ENCODE measurements around the gene PPP2R5C.
A peak's percentile ranks its signal among the peaks of the same experiment; 100 is the strongest.
"Not testable (repeated sequence)": the region's sequence is repeated elsewhere in the genome, so short reads cannot be mapped to it uniquely, and the experiment has no call there.

PPP2R5C gene

DNA sequence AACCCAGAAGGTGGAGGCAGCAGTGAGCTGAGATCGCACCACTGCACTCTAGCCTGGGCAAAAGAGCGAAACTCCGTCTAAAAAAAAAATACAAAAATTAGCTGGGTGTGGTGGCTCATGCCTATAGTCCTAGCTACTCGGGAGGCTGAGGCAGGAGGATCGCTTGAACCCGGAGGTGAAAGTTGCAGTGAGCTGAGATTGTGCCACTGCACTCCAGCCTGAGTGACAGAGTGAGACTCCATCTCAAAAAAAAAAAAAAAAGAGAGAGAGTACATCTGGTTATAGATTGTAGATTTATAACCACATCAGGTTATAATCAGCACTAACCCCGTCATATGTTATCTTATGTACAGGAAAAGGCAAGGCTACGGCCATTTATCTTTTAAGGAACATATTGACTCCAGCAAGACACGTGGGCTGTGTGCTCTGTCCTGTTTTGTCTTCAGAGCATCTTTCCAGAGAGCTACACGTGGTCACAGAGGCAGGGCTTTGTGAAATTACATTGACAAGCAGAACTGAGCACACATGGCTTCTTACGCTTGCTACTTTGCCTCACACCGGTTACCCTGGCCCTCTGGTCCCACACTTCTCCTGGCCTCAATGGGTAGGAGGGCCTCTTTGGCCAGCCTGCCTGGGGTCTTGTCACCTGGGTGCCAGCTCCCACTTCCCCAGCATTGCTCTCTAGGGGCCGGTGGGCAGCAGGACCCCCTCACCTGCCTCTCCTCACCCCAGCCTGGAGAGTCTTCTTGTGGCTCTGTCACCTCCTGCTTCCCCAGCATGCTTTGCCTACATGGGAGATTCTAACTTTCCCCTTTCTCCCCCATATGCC is 196.1 kb downstream of the PPP2R5C start:
- no peak for DNase-seq

- DNase-seq = no peak
Observed at GRCh38 chr14:101958418-101959180, 197.1 kb downstream of the PPP2R5C start.

- no peak for DNase-seq
Observed at GRCh38 chr14:101959277-101959676, 197.8 kb downstream of the PPP2R5C start.

DNA sequence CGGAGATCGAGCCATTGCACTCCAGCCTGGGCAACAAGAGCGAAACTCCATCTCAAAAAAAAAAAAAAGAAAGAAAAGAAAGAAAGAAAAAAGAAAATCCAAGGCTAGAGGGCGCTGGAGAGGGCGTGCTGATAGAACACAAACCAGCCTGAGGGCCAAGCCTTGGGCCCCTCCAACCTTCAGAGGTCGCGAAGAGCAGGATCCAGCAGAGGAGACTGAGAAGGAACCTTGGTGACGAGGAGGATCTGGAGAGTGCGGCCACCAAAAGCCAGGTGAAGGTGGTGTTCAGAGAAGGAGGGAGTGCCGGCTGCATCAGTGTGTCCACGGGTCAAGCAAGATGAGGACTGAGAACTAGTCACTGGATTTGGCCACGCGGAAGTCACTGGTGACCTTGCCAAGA is 198.7 kb downstream of the PPP2R5C start:
- DNase-seq = no peak

DNA sequence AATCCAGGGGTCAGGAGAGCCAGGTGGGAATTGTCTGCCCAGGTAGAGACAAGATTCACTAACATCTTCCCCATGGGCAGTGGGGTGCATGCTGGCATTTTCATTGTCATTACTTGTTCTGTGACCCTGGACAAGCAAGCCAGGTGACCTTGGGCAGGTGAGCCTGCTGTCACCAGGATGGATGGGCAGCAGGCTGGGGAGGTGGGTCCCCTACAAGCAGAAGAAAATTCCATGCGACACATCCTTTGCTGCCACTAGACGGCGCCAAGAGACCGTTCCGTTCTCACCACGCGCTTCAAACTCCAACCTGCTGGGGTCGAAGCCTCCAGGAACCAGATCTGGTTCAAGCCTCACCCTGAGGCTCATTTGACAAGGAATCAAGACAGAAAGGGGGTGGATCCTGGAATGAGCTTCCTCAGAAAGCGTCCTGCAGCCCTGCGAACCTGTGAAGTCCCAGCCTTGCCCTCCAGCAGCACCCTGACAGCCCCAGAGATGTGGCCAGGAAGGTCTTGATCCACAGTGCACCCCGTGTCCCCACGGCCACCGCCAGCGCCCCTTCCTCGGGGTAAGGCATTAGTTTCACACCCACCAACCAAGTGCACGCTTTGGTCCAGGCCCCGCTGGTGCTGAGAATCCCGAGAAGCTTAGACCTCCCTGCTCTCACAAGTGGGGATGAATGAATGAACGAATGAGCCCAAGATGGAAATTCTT is 199.7 kb downstream of the PPP2R5C start:
- DNase-seq = peak; percentile 91

GRCh38 chr14:101961746-101962502 is 200.4 kb downstream of the PPP2R5C start:
- no peak for DNase-seq

DNA sequence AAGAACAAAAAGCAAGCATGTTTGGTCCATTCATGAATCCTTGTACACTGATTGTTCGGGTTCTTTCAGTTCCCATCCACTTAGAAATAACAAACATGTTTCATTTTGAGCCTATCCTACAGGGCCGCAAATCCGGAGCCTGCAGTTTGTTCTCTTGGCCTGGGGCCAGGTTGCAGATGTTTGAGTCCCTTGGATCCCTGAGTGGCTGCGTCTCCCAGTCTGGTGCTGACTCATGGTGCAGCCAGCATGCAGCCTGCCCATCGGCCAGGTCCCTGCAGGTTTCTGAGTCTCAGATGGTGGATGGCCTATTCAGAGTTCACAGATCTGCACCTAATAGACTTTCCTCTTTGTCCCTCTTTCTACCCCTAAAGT is 201.0 kb downstream of the PPP2R5C start:
- DNase-seq = peak; percentile 95

DNA sequence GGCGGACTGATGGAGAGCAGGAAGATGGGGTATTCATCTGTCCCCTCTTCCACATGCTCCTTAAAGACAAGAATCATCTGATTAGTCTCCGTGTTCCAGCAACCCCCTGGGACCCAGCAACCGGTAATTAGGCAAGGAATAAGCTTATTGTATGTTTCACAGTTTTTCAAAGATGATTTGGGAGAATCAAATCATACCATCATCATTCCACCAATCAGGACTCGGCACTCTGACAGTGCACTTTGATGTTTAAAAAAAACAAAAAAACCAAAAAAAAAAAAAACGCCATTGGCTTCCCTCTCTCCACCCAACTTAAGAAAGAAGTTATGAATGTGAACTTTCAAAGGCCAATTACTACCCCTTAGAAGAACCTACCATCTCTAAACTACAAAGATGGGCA is 201.5 kb downstream of the PPP2R5C start:
- DNase-seq = peak; percentile 90

DNA sequence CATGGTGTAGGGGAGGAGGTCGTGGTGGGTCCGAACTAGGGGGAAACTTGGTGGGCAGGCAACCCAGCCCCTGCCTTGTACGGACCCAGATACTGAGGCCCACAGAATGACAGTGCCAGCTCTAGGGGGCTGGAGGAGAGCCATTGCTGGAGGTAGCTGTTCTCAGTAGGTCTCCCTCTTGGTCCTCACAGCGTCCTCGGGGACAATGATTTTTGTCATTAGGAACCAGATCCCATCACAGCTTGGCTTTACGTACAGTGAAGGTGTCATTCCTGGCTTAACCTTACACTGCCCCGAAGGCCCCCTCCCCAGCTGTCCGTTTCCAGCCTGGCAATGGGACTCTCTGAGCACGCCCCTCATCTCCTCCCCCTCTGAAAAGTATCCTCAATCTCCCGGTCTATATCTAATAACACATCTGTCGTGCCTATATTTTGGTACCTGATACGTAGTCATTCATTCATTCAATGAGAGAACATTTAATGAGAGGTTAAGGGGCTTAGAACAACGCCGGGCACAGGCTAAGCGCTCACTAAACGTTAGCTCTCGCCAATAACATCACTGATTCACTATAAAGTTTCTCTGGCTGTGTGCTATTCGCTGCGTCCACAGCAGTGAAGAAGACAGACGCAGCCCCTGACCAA is 202.3 kb downstream of the PPP2R5C start:
- no peak for DNase-seq

DNA sequence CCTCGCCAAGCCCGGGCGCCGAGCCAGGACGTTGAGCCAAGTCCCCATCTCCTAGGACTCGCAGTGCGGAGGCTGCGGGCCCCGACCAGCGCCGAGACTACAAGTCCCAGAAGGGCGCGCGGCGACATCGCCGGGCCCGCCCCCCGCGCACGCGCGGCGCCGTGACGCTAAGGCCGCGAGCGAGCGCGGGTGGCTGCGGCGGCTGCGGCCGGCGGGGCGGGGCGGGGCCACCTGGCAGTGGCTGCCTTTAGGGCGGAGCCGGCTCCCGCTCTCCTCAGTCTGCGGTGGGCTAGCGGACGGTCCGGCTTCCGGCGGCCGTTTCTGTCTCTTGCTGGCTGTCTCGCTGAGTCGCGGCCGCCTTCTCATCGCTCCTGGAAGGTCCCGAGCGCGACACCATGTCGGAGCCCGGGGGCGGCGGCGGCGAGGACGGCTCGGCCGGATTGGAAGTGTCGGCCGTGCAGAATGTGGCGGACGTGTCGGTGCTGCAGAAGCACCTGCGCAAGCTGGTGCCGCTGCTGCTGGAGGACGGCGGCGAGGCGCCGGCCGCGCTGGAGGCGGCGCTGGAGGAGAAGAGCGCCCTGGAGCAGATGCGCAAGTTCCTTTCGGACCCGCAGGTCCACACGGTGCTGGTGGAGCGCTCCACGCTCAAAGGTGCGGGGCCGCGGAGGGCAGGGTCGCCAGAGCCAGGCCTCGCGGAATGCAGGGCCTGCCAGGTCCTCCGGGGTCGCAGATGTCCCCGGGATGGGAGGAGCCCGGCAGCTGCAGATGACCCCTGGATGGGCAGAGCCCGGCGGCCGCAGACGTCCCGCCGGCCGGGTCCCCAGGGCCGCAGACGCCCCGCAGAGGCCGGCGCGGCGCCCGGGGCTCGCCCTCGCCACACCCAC is 203.0 kb downstream of the PPP2R5C start, which contains the start of gene DYNC1H1:
Gene DYNC1H1, plus strand, starts transcription at position 277 of the 884 bp plus-strand sequence. Its CDS starts 119 bp downstream, at position 396.
- DNase-seq = peak; percentile 93

- DNase-seq = peak; percentile 54
Observed at GRCh38 chr14:101965181-101965544, 203.7 kb downstream of the PPP2R5C start.

DNA sequence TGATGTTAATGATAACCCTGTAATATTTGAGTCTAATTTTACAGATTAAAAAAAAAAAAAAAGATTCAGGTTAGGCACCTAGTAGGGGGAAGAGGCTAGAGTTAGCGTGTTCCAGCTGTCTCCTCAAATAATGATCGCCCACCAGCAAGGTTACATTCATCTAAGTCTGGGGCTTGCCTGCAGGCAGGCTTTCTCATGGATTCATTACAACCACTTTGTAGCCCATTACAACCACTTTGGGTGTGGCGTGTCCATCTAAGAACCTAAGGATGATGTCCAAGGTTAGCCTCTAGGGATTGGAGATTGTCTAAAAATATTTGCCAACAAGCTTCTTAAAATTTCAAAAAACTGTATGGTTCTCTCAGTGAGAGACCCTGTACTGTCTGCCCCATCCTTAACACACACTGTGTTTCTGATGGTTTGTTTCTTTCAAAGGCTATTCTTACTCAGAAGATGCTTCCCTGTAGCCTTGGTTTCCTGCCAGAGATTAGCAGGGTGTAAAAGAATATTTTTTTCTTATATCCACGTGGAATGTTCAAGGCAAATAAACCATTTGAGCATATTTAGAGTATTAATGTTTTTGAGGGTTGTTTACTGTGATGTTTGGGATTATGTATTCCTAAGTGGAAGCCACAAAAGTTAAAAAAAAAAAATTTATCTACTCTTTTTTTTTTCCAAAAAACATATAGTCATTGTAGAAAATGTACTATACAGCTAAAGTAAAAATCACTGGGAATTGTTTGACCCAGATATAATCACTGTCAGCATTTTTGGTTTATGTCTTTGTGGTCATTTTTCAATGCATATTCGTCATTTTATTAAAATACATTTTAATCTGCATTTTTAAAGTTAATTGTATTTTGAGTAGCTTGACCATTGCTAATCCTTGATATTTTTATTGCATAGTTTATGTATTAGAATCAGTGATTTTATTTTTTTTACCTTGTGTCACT is 204.5 kb downstream of the PPP2R5C start:
- peak; percentile 27 for DNase-seq

DNA sequence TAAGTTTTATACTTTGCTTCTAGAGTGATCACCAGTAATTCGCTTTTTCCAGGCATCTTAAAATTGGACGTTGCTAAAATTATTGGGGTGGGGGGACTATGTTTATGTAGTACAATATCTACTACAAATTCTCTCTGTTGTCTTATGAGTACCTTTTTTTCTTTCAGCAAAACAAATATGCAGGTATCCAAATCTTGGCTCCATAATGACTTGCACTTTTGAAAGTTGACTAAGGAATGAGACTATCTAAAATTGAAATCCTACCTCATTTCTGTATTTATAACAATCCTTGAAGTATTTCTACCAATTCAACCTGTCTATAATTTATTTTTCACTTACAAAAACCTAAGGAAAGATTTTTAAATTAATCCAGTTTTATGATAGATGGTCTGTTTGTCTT is 205.2 kb downstream of the PPP2R5C start:
- no peak for DNase-seq

DNA sequence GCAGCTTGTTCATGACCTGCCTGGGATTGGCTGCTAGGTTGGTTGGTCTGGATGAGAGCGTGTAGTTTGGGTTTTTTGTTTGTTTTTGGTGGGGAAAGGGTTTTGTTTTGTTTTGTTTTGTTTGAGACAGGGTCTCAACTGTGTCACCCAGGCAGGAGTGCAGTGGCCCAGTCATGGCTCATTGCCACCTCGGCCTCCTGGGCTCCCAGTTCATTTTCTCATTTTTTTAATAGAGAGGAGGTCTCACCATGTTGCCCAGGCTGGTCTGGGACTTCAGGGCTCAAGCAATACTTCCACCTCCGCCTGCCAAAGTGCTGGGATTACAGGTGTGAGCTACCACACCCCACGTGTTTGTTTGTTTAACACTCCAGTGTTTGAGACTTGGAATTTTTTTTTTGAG is 206.7 kb downstream of the PPP2R5C start:
- no peak for DNase-seq

GRCh38 chr14:101969481-101969880 is 208.0 kb downstream of the PPP2R5C start:
- no peak for DNase-seq

DNA sequence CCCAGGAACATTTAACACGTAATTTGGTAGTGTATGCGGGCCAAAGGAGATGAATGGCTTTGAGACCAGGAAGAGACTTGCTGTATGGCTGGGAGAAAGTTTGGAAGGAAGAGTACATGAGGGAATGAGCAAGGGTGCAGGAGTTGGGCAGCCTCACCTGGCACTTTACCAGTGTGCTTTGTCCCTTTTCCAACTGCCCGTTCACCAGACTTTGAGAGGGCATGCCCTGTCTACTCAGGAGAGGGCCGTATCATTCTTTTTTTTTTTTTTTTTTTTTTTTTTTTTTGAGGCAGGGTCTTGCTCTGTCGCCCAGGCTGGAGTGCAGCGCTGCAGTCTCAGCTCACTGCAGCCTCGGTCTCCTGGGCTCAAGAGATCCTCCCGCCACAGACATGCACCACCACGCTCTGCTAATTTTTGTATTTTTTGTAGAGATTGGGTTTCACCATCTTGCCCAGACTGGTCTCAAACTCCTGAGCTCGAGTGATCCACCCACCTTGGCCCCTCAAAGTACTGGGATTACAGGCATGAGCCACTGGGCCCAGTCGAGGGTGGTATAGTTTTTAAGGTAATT is 209.4 kb downstream of the PPP2R5C start:
- DNase-seq = no peak

- not testable (repeated sequence) for DNase-seq
Observed at GRCh38 chr14:101971458-101971857, 209.9 kb downstream of the PPP2R5C start.

GRCh38 chr14:101972126-101972866 is 210.8 kb downstream of the PPP2R5C start:
- DNase-seq = peak; percentile 7

GRCh38 chr14:101973356-101973755 is 211.8 kb downstream of the PPP2R5C start:
- DNase-seq = no peak

Measured in NCI-H2171 treated with DMSO at 0.1 percent for 48 hours (cell line).